HG03432 (cell line): ENCODE data around the gene CHAT.

Source experiments
- ATAC-seq: cut with Tn5 transposase; IDR thresholded peaks from one replicate; pipeline ENCODE4 v1.9.1; 2021; ENCODE audit warnings: mild to moderate bottlenecking, moderate library complexity; ENCODE audit not compliant: unreplicated experiment

CHAT gene

GRCh38 chr10:49651039-49651835, 37.4 kb downstream of the CHAT start:
- ATAC-seq = no peak

DNA sequence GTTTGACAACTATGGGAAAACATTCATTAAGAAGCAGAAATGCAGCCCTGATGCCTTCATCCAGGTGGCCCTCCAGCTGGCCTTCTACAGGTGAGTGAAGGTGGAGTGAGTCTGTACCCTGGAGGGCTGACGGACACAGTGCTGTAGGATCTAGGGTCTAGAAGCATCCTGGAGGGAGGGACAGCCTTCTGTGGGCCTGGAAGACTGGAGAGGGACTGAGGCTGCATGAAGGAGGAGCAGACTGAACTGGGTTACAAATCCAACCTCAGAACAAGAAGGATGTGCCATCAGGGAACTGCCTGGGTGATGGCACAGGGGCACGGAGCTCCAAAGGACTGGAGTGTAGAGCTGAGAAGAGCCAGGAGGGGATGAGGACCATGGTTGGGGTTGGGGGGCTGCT, 38.1 kb downstream of the CHAT start:
- ATAC-seq = no peak

GRCh38 chr10:49652421-49653272, 38.8 kb downstream of the CHAT start:
- no peak for ATAC-seq

- no peak for ATAC-seq
These were observed 39.6 kb downstream of the CHAT start for GRCh38 chr10:49653273-49653929.

- ATAC-seq = no peak
These were observed 40.3 kb downstream of the CHAT start for GRCh38 chr10:49654036-49654693.

DNA sequence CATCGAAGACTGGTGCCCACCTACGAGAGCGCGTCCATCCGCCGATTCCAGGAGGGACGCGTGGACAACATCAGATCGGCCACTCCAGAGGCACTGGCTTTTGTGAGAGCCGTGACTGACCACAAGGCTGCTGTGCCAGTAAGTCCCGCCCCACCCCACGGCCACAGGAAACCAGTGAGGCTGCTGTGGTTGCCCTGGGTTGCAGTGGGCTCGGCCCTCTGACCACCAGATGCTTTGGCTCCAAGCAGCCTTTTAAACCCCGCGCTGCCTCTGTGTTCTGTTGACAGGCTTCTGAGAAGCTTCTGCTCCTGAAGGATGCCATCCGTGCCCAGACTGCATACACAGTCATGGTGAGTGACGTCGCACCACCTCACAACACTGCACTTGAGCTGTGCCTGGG, 41.3 kb downstream of the CHAT start:
- ATAC-seq = no peak

DNA sequence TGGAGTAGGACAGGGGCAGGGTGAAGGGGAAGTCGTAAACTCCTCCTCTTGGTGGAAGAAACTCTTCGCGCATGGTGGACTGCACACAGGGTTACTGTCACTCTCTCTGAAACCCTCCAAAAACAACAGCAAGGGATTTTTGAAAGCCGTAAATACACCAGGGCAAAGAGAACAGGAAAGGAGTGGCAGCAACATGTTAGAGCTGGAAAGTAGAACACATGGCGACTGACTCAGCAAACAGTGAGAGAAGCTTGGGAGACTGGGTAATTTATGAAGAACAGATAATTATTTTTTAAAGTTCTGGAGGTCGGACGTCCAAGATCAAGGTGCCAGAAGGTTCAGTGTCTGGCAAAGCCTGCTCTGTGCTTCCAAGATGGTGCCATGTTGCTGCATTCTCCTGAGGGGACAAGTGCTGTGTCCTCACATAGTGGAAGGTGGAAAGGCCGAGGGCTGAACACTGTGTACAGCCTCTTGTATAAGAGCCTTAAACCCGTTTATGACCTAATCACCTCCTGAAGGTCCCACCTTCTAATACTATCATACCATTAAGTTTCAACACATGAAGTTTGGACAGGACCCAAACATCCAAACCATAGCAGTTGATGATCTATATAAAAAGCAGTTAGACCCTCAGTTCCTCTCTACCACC, 43.1 kb downstream of the CHAT start:
- no peak for ATAC-seq

DNA sequence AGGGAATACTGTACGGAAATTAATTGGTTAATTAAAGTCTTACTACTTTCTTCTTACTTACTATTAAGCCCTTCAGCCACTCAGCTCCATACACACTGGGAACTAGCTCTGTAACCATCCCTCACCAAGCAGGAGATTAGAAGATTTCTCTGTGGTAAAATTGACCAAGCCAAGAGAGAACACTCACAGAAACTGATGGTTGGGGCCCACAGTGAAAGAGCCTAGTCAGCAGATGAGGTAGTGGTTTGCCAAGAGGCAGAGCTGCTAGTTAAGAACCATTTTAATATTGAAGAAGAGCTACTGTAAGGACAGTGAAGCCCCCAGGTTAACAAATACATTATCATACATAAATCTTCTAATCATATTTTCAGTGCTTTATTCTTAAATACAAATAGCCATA, 43.8 kb downstream of the CHAT start:
- ATAC-seq = no peak

DNA sequence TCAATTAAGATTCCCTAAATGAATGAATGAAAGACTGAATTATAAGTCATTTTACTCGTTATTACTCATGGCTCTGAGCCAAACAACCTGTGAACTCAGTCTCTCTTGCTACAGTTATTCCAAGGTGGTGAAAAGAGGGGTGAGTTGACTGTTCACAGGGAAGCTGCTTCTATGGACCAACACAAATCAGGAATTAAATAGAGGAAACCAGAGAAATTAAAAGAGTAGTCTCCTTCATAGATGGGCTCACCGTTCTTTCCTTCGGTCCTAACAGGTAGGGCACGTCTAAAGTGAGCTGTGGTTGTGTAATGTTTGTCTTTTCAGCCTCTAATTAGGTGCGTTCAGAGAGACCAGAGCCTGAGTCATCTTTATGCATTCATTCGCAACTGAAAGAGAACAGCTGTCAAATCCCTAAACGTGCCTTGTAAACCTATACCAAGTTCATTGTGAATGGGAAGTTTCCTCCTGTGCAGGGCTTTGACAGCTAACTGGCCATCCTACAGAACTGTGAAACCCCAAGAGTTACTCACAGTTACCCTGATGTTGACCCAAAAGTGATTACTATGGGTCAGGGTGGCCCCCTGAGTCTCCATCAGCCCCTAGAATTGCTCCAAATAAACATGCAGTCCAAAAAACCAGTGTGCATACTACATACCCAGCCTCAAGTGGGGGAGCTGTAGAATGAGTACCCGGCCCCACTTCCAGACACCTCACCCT, 47.5 kb downstream of the CHAT start:
- no peak for ATAC-seq

GRCh38 chr10:49662169-49662830, 48.5 kb downstream of the CHAT start:
- no peak for ATAC-seq

DNA sequence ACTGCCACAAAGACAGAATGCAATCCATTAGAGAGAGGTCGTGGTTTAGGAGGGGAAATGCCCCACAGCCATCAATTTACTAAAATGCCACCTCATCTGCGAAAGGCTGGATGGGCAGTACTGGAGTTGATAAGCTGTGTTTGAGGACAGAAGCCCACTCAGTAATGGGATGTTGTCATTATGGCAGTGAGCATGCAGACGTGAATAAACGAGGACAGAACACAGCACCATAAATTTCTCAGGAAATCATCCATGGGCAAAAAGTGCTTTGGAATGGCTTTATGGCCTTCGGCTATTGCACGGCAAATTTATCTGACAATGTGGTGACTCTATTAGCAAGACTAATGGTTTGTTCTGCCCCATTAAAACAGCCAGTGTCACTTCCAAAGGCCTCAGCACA, 49.8 kb downstream of the CHAT start:
- ATAC-seq = no peak

- ATAC-seq = no peak
These were observed 50.4 kb downstream of the CHAT start for GRCh38 chr10:49664006-49664841.

DNA sequence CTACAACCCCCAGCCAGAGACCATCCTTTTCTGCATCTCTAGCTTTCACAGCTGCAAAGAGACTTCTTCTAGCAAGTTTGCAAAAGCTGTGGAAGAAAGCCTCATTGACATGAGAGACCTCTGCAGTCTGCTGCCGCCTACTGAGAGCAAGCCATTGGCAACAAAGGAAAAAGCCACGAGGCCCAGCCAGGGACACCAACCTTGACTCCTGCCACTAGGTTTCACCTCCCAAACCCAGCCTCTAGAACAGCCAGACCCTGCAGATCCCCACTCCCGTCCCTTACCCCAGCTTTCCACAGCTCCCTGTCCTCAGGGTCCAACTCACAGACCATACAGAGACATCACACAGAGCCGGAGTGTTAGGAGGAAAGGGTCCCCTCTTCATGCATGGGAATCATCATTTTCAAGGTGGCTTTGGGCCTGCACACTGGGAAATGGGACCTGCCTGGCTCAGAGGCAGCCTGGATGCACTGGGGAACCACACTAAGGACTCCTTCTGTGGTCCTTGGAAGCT, 51.1 kb downstream of the CHAT start:
- ATAC-seq = no peak

GRCh38 chr10:49666054-49666615, 52.3 kb downstream of the CHAT start:
- ATAC-seq = no peak

GRCh38 chr10:49666685-49667084, 52.8 kb downstream of the CHAT start:
- ATAC-seq = no peak

GRCh38 chr10:49667991-49668390, 54.2 kb downstream of the CHAT start:
- ATAC-seq = no peak

DNA sequence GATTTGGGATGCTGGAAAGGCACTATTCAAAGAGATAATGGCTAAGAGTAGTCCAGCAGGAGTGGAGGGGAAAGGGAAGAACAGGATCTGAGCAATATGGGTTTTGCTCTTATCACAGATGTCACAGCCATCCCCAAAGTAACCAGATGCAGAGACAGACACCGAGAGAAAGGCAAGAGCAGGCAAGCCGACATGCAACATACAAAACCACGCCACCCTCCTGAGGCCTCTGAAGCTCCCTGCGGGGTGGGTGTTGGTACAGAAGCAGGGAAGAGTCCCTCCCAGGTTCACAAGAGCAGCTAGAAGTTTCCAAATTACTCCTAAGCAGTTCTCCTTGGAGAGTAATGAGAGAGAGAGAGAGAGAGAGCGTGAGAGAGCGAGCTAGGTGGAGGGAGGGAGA, 54.8 kb downstream of the CHAT start:
- ATAC-seq = no peak
